Neural cell (in vitro differentiated cells): Measurements from ENCODE around the gene CTBP2. TPM values are rescaled to one million over a fixed set of nuclear protein-coding genes. Genes with fewer than 3 reads are reported as not detected.

Experiments
- H2AFZ ChIP-seq: fragments of 200-600, 300-800 bp; sonication (generic), shearing (Covaris generic); 2 replicates; pipeline ENCODE4 v1.6.0; 2014; ENCODE audit warnings: low read depth, mild to moderate bottlenecking, antibody characterized with exemption, low read length, moderate library complexity
- H3F3A ChIP-seq: fragments of 200-600 bp; shearing (Covaris generic); 2 replicates; pipeline ENCODE4 v1.6.1; 2016; ENCODE audit warnings: mild to moderate bottlenecking, moderate library complexity, mixed read lengths, antibody characterized with exemption, low read length; ENCODE audit not compliant: insufficient read depth, poor library complexity, severe bottlenecking
- H3K27ac ChIP-seq: fragments of 200-600, 300-800 bp; sonication (generic), shearing (Covaris generic); 2 replicates; pipeline ENCODE4 v1.5.1; 2014; ENCODE audit warnings: mild to moderate bottlenecking, low read length, moderate library complexity
- H3K27me3 ChIP-seq: fragments of 300-800, 200-600 bp; sonication (generic), shearing (Covaris generic); 2 replicates; pipeline ENCODE4 v1.6.0; 2014; ENCODE audit warnings: mild to moderate bottlenecking, low read depth, low read length, moderate library complexity; ENCODE audit not compliant: insufficient read depth
- H3K36me3 ChIP-seq: fragments of 300-800, 200-600 bp; sonication (generic), shearing (Covaris generic); 2 replicates; pipeline ENCODE4 v1.5.1; 2014; ENCODE audit warnings: mild to moderate bottlenecking, antibody characterized with exemption, low read length, moderate library complexity; ENCODE audit not compliant: insufficient read depth
- H3K4me2 ChIP-seq: fragments of 300-800, 200-600 bp; sonication (generic), shearing (Covaris generic); 2 replicates; pipeline ENCODE4 v1.6.0; 2014; ENCODE audit warnings: mild to moderate bottlenecking, low read length
- H3K4me3 ChIP-seq: fragments of 300-800, 200-600 bp; sonication (generic), shearing (Covaris generic); 2 replicates; pipeline ENCODE4 v1.5.1; 2014; ENCODE audit warnings: mild to moderate bottlenecking, low read length, moderate library complexity
- H3K79me2 ChIP-seq: fragments of 200-600 bp; shearing (Covaris generic); replicated peaks from 2 replicates; pipeline ENCODE4 v1.6.0; 2014; ENCODE audit warnings: mild to moderate bottlenecking, low read length, moderate library complexity; ENCODE audit not compliant: insufficient read depth
- H3K9ac ChIP-seq: fragments of 300-800, 200-600 bp; sonication (generic), shearing (Covaris generic); 2 replicates; pipeline ENCODE4 v1.6.1; 2016; ENCODE audit warnings: mild to moderate bottlenecking, low read length, mixed read lengths
- H3K9me2 ChIP-seq: fragments of 200-600 bp; shearing (Covaris generic); 2 replicates; pipeline ENCODE4 v1.6.1; 2016; ENCODE audit warnings: mild to moderate bottlenecking, low read length, mixed read lengths; ENCODE audit not compliant: insufficient read depth
- H3K9me3 ChIP-seq: fragments of 200-600, 300-800 bp; sonication (generic), shearing (Covaris generic); 2 replicates; pipeline ENCODE4 v1.6.1; 2016; ENCODE audit warnings: mild to moderate bottlenecking, mixed run types, low read length, moderate library complexity, mixed read lengths
- H4K20me1 ChIP-seq: fragments of 200-600 bp; shearing (Covaris generic); 2 replicates; pipeline ENCODE4 v1.6.1; 2016; ENCODE audit warnings: mild to moderate bottlenecking, mixed run types; ENCODE audit not compliant: insufficient read depth
- EP300 ChIP-seq: fragments of 450-650 bp; conservative IDR thresholded peaks from 2 replicates; pipeline ENCODE4 v1.6.1; 2014; ENCODE audit warnings: antibody characterized with exemption, mild to moderate bottlenecking, moderate library complexity; ENCODE audit not compliant: poor library complexity, severe bottlenecking
- EZH2 ChIP-seq: fragments of 200-600, 300-800 bp; shearing (Covaris generic), sonication (generic); IDR thresholded peaks from 2 replicates; pipeline ENCODE4 v1.6.1; 2014; ENCODE audit warnings: antibody characterized with exemption, low read length, borderline replicate concordance, mild to moderate bottlenecking; ENCODE audit not compliant: insufficient read depth, poor library complexity, severe bottlenecking
- MXI1 ChIP-seq: fragments of 450-650 bp; conservative IDR thresholded peaks from 2 replicates; pipeline ENCODE4 v1.6.1; 2014; ENCODE audit warnings: antibody characterized with exemption, mild to moderate bottlenecking; ENCODE audit not compliant: poor library complexity, severe bottlenecking
- POLR2AphosphoS5 ChIP-seq: IDR thresholded peaks from 2 replicates; pipeline ENCODE4 v1.6.1; 2012
- RAD21 ChIP-seq: fragments of 450-650 bp; conservative IDR thresholded peaks from 2 replicates; pipeline ENCODE4 v1.6.1; 2014; ENCODE audit warnings: antibody characterized with exemption, mild to moderate bottlenecking, moderate library complexity
- SMC3 ChIP-seq: fragments of 450-650 bp; conservative IDR thresholded peaks from 2 replicates; pipeline ENCODE4 v1.6.1; 2014; ENCODE audit warnings: antibody characterized with exemption, mild to moderate bottlenecking, moderate library complexity; ENCODE audit not compliant: poor library complexity
- TAF1 ChIP-seq: IDR thresholded peaks from 2 replicates; pipeline ENCODE4 v1.6.1; 2012; ENCODE audit warnings: low read depth
- polyA plus RNA-seq: library from polyadenylated mRNA; depleted of rRNA; stranded (reverse); fragments of >200 nt; gene quantifications from 2 replicates; pipeline ENCODE4 v1.2.3, GENCODE V29; 2014
- TF ChIP-seq, protein P1 (sequence below): IDR thresholded peaks from 2 replicates; pipeline ENCODE4 v1.6.1; 2012; ENCODE audit warnings: borderline replicate concordance
- TF ChIP-seq, protein P2 (sequence below): fragments of 450-650 bp; IDR thresholded peaks from 2 replicates; pipeline ENCODE4 v1.5.1; 2014; ENCODE audit warnings: antibody characterized with exemption, mild to moderate bottlenecking, moderate library complexity; ENCODE audit not compliant: poor library complexity, severe bottlenecking

Gene CTBP2
- polyA plus RNA-seq, 1 donor from 2014 or later: 59.5 TPM

DNA sequence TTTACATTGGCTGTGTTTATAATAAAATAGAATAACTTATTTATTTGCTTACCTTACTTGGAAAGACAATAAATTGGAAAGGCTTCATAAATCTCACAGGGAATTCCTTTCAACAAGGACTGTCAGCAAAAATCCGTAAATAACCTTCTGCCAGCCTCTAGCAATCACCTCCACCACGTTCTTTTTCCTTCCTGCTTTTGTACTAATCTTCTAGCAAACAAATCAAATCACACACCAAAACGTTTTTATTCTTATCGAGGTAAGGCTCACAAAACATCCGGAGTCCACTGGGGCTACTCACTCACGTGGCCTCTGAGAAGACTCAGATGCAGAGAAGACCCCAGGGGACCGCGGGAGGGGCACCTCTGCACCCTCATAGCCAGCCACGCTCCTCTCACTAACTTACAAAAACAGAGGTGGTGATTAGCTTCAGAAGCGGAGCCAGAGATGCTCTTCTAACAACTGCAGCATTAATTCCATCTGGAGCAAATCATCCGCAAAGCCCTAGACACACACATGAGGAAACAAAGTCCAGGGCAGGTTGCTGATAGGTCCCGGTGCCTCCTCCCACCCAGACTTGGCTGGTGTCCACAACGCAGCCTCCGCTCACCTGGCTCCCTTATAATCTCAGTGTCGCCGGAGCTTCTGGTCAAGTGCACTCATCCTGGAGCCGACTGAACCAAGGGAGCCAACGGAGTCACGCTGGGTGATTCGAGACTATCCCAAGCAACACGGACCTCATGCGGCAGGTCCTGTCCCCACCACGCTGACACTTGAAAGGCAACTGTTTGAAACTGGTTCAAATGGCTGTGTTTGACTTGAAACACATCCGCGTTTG lies 22.5 kb downstream of the CTBP2 start:
- Histone ChIP-seq H3K79me2 (peaks cover 79% of the 10 kb centered on the region), H3F3A (no peaks in the 10 kb centered on the region), H3K4me3 (no peak overlapping the region), H3K27me3 (no peaks in the 10 kb centered on the region), H3K27ac (no peak overlapping the region), H3K36me3 (no peaks in the 10 kb centered on the region), H3K9ac (no peak overlapping the region), H3K9me3 (no peaks in the 10 kb centered on the region), H3K4me2 (no peak overlapping the region), H2AFZ (no peak overlapping the region), H3K9me2 (no peaks in the 10 kb centered on the region), H4K20me1 (no peaks in the 10 kb centered on the region)
- TF ChIP-seq, protein P1, sequence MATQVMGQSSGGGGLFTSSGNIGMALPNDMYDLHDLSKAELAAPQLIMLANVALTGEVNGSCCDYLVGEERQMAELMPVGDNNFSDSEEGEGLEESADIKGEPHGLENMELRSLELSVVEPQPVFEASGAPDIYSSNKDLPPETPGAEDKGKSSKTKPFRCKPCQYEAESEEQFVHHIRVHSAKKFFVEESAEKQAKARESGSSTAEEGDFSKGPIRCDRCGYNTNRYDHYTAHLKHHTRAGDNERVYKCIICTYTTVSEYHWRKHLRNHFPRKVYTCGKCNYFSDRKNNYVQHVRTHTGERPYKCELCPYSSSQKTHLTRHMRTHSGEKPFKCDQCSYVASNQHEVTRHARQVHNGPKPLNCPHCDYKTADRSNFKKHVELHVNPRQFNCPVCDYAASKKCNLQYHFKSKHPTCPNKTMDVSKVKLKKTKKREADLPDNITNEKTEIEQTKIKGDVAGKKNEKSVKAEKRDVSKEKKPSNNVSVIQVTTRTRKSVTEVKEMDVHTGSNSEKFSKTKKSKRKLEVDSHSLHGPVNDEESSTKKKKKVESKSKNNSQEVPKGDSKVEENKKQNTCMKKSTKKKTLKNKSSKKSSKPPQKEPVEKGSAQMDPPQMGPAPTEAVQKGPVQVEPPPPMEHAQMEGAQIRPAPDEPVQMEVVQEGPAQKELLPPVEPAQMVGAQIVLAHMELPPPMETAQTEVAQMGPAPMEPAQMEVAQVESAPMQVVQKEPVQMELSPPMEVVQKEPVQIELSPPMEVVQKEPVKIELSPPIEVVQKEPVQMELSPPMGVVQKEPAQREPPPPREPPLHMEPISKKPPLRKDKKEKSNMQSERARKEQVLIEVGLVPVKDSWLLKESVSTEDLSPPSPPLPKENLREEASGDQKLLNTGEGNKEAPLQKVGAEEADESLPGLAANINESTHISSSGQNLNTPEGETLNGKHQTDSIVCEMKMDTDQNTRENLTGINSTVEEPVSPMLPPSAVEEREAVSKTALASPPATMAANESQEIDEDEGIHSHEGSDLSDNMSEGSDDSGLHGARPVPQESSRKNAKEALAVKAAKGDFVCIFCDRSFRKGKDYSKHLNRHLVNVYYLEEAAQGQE: no peak
- TF ChIP-seq EZH2: no peak
- no peak for TF ChIP-seq EP300
- TF ChIP-seq TAF1: no peak
- TF ChIP-seq RAD21: no peak

DNA sequence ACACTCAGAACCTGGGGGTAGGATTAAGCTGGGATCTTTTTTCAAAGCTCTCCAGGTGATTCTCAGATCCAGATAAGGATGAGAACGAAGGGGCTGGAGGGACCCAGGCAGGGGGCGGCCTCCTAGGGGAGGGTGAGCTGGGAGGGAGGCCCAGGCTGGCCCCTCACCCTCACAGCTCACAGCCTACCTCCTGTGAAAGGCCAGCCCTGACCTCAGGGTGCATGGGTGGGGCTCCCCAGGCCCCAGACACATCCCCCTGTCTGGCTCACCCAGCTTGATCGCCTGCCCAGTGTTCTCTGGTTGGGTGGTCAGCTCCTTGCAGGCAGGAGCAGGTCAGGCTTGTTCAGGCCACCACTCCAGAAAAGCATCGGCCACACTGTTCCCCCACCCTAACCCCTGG lies 24.3 kb downstream of the CTBP2 start:
- Histone ChIP-seq H3K27ac (no peak overlapping the region), H4K20me1 (no peaks in the 10 kb centered on the region), H3K4me3 (no peak overlapping the region), H3K9ac (no peak overlapping the region), H3K9me2 (no peaks in the 10 kb centered on the region), H3F3A (no peaks in the 10 kb centered on the region), H3K4me2 (no peak overlapping the region), H3K9me3 (no peaks in the 10 kb centered on the region), H3K79me2 (peaks cover 77% of the 10 kb centered on the region), H3K36me3 (no peaks in the 10 kb centered on the region), H2AFZ (no peak overlapping the region), H3K27me3 (no peaks in the 10 kb centered on the region)
- TF ChIP-seq EZH2 (no peak), EP300 (no peak), SMC3 (no peak), MXI1 (no peak), TAF1 (no peak)
- TF ChIP-seq, protein P2, sequence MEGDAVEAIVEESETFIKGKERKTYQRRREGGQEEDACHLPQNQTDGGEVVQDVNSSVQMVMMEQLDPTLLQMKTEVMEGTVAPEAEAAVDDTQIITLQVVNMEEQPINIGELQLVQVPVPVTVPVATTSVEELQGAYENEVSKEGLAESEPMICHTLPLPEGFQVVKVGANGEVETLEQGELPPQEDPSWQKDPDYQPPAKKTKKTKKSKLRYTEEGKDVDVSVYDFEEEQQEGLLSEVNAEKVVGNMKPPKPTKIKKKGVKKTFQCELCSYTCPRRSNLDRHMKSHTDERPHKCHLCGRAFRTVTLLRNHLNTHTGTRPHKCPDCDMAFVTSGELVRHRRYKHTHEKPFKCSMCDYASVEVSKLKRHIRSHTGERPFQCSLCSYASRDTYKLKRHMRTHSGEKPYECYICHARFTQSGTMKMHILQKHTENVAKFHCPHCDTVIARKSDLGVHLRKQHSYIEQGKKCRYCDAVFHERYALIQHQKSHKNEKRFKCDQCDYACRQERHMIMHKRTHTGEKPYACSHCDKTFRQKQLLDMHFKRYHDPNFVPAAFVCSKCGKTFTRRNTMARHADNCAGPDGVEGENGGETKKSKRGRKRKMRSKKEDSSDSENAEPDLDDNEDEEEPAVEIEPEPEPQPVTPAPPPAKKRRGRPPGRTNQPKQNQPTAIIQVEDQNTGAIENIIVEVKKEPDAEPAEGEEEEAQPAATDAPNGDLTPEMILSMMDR: no peak

GRCh38 chr10:125135771-125136035 lies 24.7 kb downstream of the CTBP2 start:
- TF ChIP-seq, protein P1: no peak
- TF ChIP-seq RAD21 (no peak), SMC3 (no peak), POLR2AphosphoS5 (no peak), MXI1 (no peak), EP300 (no peak), TAF1 (no peak), EZH2 (no peak)
- TF ChIP-seq, protein P2: no peak
- Histone ChIP-seq H3K9me2 (no peaks in the 10 kb centered on the region), H3K9me3 (no peaks in the 10 kb centered on the region), H3K27me3 (no peaks in the 10 kb centered on the region), H3K36me3 (no peaks in the 10 kb centered on the region), H3K27ac (no peak overlapping the region), H3K4me3 (no peak overlapping the region), H2AFZ (no peak overlapping the region), H3K4me2 (no peak overlapping the region), H4K20me1 (no peaks in the 10 kb centered on the region), H3K9ac (no peak overlapping the region), H3K79me2 (peaks cover 81% of the 10 kb centered on the region), H3F3A (no peaks in the 10 kb centered on the region)
